Measurements from ENCODE around the gene CRTC1.
A peak's percentile ranks its signal among the peaks of the same experiment; 100 is the strongest.

The CRTC1 gene

DNA sequence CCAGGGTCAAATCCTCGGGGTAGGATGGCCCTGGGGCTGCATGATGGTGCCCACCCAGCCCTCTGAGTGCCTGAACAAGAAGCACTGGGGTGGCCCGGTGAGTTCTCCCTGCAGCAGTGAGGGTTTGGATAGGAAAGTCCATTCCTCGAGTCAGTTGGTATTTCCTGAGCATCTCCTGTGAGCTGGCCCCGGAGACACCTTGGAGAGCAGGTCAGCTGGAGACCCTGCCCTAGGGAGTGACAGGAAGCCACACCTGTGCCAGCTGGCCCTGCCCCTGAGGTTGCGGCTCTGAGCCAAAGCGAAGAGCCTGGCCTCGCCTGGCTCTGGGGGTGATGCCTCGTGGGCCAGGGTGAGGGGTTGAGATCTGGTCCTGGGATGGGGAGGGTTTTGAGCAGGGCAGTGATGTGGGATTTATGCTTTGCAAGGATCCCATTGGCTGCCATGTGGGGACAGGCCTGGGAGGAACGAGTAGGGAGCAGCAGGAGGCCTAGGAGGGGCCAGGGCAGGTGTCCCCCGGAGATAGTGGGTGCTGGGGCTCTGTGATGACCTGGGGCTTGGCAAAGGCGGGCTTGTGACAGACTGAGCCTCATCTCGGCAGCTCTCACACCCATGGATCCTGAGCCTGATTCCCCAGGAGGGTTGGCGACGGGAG is 16.0 kb downstream of the CRTC1 start:
- peak overlapping the region; percentile 82 for H3K27ac ChIP-seq
- TF ChIP-seq, protein P1, sequence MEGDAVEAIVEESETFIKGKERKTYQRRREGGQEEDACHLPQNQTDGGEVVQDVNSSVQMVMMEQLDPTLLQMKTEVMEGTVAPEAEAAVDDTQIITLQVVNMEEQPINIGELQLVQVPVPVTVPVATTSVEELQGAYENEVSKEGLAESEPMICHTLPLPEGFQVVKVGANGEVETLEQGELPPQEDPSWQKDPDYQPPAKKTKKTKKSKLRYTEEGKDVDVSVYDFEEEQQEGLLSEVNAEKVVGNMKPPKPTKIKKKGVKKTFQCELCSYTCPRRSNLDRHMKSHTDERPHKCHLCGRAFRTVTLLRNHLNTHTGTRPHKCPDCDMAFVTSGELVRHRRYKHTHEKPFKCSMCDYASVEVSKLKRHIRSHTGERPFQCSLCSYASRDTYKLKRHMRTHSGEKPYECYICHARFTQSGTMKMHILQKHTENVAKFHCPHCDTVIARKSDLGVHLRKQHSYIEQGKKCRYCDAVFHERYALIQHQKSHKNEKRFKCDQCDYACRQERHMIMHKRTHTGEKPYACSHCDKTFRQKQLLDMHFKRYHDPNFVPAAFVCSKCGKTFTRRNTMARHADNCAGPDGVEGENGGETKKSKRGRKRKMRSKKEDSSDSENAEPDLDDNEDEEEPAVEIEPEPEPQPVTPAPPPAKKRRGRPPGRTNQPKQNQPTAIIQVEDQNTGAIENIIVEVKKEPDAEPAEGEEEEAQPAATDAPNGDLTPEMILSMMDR (conservative IDR thresholded peaks at IDR 0.05), result no peak

DNA sequence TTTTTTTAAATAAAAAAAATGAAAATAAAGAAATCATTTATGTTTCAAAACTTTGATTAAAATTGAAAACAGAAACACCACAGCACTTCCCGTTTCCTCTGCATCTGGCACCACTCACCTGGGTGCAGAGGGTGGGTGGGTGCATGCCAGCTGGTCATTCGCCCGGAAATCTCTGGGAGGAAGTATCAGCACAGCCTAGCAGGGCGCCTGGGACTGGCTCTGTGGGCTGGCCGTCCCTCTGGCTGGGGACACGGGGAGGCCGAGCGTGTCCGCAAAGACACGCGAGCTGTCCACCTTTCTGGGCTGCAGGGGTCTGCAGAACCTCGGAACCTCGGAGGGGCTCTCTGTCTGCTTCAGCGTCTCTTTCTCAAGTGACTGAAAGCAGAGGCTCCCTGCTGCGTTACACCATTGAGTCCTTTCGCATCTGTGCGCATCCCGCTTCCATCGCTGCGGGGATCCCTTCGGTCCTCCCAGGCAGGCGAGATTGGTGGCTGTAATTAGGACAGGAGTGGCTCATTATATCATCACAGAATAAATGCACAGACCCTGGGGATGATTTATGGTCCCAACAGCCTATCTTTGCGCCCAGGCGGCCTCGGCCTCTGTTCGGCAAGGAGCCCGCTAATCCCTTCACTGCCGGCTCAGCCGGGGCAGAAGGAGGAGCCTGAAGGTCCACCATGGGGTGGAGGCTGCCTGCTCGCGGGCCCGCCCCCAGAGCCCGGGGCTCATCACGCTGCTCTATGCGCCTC is 17.2 kb downstream of the CRTC1 start:
- peak overlapping the region; percentile 82 for H3K27ac ChIP-seq
- TF ChIP-seq, protein P1 (conservative IDR thresholded peaks at IDR 0.05), result no peak

DNA sequence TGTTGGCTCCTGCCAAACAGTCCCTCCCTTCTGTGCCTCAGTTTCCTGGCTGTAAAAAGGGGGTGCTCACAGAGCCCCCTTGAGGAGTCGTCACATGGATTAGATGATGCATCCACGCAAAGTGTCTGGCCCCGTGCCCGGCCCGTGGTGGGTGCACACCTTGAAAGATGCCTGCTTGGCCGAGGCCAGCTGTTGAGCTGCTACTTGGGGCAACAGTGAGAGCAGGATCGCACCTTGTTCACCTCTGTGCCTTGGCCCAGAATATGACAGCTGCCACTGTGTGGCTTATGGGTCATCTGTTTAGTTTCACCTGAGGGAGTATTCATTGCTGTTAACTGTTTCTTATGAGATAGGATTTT is 17.7 kb downstream of the CRTC1 start:
- H3K27ac ChIP-seq, result peak overlapping the region; percentile 82
- TF ChIP-seq, protein P1 (conservative IDR thresholded peaks at IDR 0.05), result no peak

DNA sequence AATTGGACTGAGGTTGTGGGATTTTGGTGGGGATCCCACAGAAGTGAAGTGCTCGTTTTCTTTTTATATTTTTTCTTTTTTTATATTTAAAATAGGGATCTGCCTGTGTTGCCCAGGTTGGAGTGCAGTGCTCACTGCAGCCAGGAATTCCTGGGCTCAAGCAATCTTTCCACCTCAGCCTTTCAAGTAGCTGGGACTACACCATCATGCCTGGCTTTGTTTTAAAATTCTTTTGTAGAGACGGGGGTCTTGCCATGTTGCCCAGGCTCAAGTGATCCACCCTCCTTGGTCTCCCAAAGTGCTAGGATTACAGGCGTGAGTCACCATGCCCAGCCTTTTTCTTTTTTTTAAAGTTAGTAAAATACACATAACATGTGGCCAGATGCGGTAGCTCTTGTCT is 20.6 kb downstream of the CRTC1 start:
- TF ChIP-seq, protein P1 (conservative IDR thresholded peaks at IDR 0.05), result no peak
- no peak overlapping the region for H3K27ac ChIP-seq

DNA sequence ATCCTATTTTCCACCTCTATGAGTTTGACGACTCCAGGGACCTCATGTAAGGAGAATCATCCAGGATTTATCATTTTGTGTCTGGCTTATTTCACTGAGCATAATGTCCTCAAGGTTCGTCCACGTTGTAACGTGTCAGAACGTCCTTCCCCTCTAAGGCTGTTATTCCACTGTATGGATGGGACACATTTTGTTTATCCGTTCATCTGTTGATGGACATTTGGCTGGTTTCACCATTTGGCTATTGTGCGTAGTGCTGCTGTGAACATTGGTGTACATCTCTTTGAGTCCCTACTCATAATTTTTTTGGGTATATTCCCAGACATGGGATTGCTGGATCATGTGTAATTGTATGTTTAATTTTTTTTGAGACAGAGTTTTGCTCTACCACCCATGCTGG is 21.5 kb downstream of the CRTC1 start:
- no peak overlapping the region for H3K27ac ChIP-seq
- TF ChIP-seq, protein P1 (conservative IDR thresholded peaks at IDR 0.05), result no peak

DNA sequence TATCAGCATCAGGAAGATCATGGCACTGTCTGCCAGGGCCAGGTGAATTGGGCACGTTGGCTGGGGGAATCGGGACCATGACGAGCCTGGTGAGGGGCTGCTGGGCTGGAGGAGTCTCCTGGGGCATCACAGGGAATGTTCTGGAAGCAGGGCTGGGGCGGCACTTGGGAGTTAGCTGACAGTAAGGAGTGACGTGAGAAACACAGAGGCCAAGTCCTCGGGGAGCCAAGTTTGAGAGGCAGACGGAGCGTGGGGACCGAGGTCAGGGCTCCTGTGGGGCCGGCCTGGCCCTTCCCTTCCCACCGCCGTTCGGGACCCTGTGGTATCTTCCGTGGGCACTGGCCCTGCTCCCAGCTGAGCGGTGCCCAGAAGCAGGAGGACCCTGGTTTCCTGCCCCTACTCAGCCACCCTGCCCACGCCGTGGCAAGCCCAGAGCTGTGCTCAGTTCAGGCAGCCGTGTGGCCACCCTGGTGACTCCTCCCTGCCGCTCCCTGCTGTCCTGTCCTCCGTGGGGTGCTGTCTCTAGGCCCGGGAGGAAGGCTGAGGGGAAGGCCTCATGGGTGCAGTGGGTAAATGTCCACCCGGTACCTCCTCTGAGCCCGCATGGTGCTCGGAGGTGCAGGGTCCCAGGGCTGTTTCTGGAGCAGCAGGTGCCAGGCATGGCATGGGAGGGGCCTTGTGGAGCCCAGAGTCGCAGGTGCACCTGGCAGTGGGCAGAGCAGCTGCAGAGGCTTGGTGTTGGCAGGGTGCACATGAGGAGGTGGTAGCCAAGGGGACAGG is 25.2 kb downstream of the CRTC1 start:
- no peak overlapping the region for H3K27ac ChIP-seq
- TF ChIP-seq, protein P1 (conservative IDR thresholded peaks at IDR 0.05), result no peak

DNA sequence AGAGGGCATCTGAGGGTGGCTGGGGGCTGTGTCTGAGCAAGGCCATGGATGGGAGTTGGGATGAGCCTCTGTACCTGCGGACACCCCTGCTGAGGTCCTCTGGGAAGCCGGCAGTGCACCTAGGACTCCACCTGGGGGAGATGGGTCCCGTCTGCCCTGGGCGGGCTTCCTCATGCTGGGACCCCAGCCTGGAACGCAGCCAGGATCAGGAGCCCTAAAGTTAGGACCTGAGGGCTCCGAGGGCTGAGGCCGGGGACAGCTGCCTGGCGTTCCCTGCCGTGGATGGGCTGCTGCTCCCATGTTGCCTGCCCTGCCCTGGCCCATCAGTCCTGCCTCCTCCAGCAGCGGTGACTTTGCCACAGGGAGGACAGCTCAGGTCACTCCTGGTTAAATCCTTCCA is 26.1 kb downstream of the CRTC1 start:
- no peak overlapping the region for H3K27ac ChIP-seq
- TF ChIP-seq, protein P1 (conservative IDR thresholded peaks at IDR 0.05), result no peak
